ENCODE data around the gene CNIH3. TPM values are rescaled to one million over a fixed set of nuclear protein-coding genes. Genes with fewer than 3 reads are reported as not detected.

Gene CNIH3
- total RNA-seq, 1 experiment from 2014 or later: 1.8 TPM

DNA sequence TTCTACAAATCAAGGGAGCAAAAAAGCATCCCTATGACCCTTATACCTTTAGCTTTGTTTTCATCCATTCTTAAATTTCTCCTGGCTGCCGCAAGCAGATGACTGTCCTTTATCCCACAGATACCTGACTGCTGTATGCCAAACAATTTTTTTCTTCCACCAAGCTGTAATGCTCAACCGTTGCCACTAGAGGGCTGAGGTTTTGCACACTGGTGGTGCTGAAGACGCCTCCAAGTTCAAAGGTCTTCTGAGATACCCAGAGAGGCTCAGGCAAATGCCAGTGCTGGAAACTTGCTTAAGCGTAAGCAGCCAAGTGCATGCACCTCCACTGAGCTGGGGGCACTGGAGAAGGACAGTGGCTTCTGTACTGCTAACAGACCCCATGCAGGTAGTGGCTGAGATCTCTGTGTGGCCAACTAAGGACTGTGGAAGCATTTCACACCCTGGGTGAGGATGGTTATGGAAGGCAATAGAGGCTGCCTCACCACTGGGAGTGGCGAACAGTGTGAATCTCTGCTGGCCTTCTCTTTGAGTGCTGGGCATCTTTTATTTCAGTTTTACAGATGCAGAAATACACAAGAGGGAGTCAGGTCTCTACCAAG, 28.5 kb downstream of the CNIH3 start:
- H3K9me3 ChIP-seq (ENCODE audit: control insufficient read depth in 1 of 2, insufficient read depth in 1 of 2, low read depth in 1 of 2, low read length in 2 of 2): no peaks in the 10 kb centered on the region
- H3K36me3 ChIP-seq (ENCODE audit: control insufficient read depth in 1 of 2, insufficient read depth in 2 of 2, low read length in 2 of 2): no peaks in the 10 kb centered on the region
- no peak overlapping the region for H3K9ac ChIP-seq (ENCODE audit: low read length)
- BruUV-seq (replicated peaks): no TSS peak
- H3K4me3 ChIP-seq (replicated peaks in 1 of 2; ENCODE audit: low read depth in 1 of 2, low read length in 2 of 2): no peak overlapping the region
- H3K4me1 ChIP-seq (ENCODE audit: control insufficient read depth in 1 of 2, insufficient read depth in 2 of 2, low read length in 2 of 2): no peaks in the 10 kb centered on the region
- DNase-seq (ENCODE audit: low read depth, low spot score) (peak; percentile 47), ATAC-seq (peak; percentile 85)
- ChIA-PET POLR2A (no interaction called here), CTCF (interaction anchor here (0.7 to 2.5 kb wide), 7 partner anchors 11 to 278 kb away, joined by 3 to 21 read pairs (median 4); no protein-coding TSS in a partner anchor), RAD21 (ENCODE audit: low non-redundant PET in 1 of 2, low total read pairs in 2 of 2, uncharacterized antibody in 2 of 2, unreplicated experiment in 2 of 2) (interaction anchor here in 1 of 2 experiments (0.7 kb wide), 1 partner anchor 102 kb away, joined by 3 read pairs; no protein-coding TSS in a partner anchor)
- H3K27ac ChIP-seq (ENCODE audit: low read depth, low read length): no peak overlapping the region
- intact Hi-C loops (cut with micrococcal nuclease): loop anchor here (1.0 to 10.0 kb wide), 2 partner anchors 278 to 1330 kb away; no protein-coding TSS in a partner anchor
- no peaks in the 10 kb centered on the region for H4K20me1 ChIP-seq (ENCODE audit: insufficient read depth)
- no peaks in the 10 kb centered on the region for H3K79me2 ChIP-seq (ENCODE audit: insufficient read depth, low read length)
- TF ChIP-seq RAD21 (IDR thresholded peaks at IDR 0.05; ENCODE audit: low read depth) (peak; percentile 76), YY1 (IDR thresholded peaks at IDR 0.05; ENCODE audit: extremely low read depth, insufficient replicate concordance, low read depth, low read length) (no peak), SRF (IDR thresholded peaks at IDR 0.05; ENCODE audit: low read depth) (no peak), EGR1 (IDR thresholded peaks at IDR 0.05; ENCODE audit: low read depth) (no peak), EZH2 (IDR thresholded peaks at IDR 0.05) (no peak), CEBPB (IDR thresholded peaks at IDR 0.05; ENCODE audit: low read depth) (no peak), JUND (IDR thresholded peaks at IDR 0.05) (no peak), POLR2AphosphoS5 (IDR thresholded peaks at IDR 0.05; ENCODE audit: low read depth, low read length) (no peak), TCF7L2 (IDR thresholded peaks at IDR 0.05; ENCODE audit: borderline replicate concordance, extremely low read depth, insufficient read depth, insufficient read length) (peak; percentile 12), FOSL1 (IDR thresholded peaks at IDR 0.05; ENCODE audit: low read depth) (no peak)
- TF ChIP-seq, protein P1, sequence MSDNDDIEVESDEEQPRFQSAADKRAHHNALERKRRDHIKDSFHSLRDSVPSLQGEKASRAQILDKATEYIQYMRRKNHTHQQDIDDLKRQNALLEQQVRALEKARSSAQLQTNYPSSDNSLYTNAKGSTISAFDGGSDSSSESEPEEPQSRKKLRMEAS (IDR thresholded peaks at IDR 0.05): no peak
- TF ChIP-seq, protein P2, sequence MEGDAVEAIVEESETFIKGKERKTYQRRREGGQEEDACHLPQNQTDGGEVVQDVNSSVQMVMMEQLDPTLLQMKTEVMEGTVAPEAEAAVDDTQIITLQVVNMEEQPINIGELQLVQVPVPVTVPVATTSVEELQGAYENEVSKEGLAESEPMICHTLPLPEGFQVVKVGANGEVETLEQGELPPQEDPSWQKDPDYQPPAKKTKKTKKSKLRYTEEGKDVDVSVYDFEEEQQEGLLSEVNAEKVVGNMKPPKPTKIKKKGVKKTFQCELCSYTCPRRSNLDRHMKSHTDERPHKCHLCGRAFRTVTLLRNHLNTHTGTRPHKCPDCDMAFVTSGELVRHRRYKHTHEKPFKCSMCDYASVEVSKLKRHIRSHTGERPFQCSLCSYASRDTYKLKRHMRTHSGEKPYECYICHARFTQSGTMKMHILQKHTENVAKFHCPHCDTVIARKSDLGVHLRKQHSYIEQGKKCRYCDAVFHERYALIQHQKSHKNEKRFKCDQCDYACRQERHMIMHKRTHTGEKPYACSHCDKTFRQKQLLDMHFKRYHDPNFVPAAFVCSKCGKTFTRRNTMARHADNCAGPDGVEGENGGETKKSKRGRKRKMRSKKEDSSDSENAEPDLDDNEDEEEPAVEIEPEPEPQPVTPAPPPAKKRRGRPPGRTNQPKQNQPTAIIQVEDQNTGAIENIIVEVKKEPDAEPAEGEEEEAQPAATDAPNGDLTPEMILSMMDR (IDR thresholded peaks at IDR 0.05 in 2 of 3, conservative IDR thresholded peaks at IDR 0.05 in 1 of 3; ENCODE audit: borderline replicate concordance in 1 of 3, insufficient read depth in 1 of 3, low read depth in 2 of 3, low read length in 2 of 3): peak; percentile 83 to 87 (median 85)
- TF ChIP-seq, protein P3, sequence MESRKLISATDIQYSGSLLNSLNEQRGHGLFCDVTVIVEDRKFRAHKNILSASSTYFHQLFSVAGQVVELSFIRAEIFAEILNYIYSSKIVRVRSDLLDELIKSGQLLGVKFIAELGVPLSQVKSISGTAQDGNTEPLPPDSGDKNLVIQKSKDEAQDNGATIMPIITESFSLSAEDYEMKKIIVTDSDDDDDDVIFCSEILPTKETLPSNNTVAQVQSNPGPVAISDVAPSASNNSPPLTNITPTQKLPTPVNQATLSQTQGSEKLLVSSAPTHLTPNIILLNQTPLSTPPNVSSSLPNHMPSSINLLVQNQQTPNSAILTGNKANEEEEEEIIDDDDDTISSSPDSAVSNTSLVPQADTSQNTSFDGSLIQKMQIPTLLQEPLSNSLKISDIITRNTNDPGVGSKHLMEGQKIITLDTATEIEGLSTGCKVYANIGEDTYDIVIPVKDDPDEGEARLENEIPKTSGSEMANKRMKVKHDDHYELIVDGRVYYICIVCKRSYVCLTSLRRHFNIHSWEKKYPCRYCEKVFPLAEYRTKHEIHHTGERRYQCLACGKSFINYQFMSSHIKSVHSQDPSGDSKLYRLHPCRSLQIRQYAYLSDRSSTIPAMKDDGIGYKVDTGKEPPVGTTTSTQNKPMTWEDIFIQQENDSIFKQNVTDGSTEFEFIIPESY (IDR thresholded peaks at IDR 0.05; ENCODE audit: extremely low read depth, insufficient replicate concordance, low read length): no peak
- no peaks in the 10 kb centered on the region for H3K9me2 ChIP-seq (ENCODE audit: insufficient read depth)
- H3K4me2 ChIP-seq (ENCODE audit: low read length): no peak overlapping the region
- H2AFZ ChIP-seq (ENCODE audit: low read depth, low read length, poor library complexity, severe bottlenecking): no peak overlapping the region
- H3K27me3 ChIP-seq (ENCODE audit: insufficient read depth, low read length): no peaks in the 10 kb centered on the region

All from HCT116 (cell line).